Measurements from ENCODE around the gene FOXD2. TPM values are rescaled to one million over a fixed set of nuclear protein-coding genes. Genes with fewer than 3 reads are reported as not detected.

The FOXD2 gene
- 2.7 TPM for polyA plus RNA-seq (2012; ENCODE audit: insufficient read depth, insufficient read length)

GRCh38 chr1:47437447-47438164 lies at the start of gene FOXD2:
Gene FOXD2 (plus strand): TSS chr1:47438044. CDS start chr1:47438136, 92 bp downstream.
- DNase-seq (ENCODE audit: low read depth, low spot score), result peak; percentile 95
- H3K4me3 ChIP-seq (ENCODE audit: low read length), result peak within 1 kb of the TSS; percentile 69

GRCh38 chr1:47388891-47389238 lies 49.0 kb upstream of the FOXD2 start:
- no peak overlapping the region for H3K4me3 ChIP-seq (ENCODE audit: low read length)
- DNase-seq (ENCODE audit: low read depth, low spot score), result peak; percentile 16

- H3K4me3 ChIP-seq (ENCODE audit: low read length), result no peak overlapping the region
- DNase-seq (ENCODE audit: low read depth, low spot score), result no peak
Measured at GRCh38 chr1:47389731-47390130, 48.1 kb upstream of the FOXD2 start.

- H3K4me3 ChIP-seq (ENCODE audit: low read length), result no peak overlapping the region
- no peak for DNase-seq (ENCODE audit: low read depth, low spot score)
Measured at GRCh38 chr1:47390843-47391242, 47.0 kb upstream of the FOXD2 start.

GRCh38 chr1:47393141-47393540 lies 44.7 kb upstream of the FOXD2 start:
- no peak overlapping the region for H3K4me3 ChIP-seq (ENCODE audit: low read length)
- no peak for DNase-seq (ENCODE audit: low read depth, low spot score)

- no peak for DNase-seq (ENCODE audit: low read depth, low spot score)
- no peak overlapping the region for H3K4me3 ChIP-seq (ENCODE audit: low read length)
Measured at GRCh38 chr1:47395433-47395832, 42.4 kb upstream of the FOXD2 start.

- DNase-seq (ENCODE audit: low read depth, low spot score), result no peak
- H3K4me3 ChIP-seq (ENCODE audit: low read length), result no peak overlapping the region
Measured at GRCh38 chr1:47396671-47397196, 41.1 kb upstream of the FOXD2 start.

- no peak overlapping the region for H3K4me3 ChIP-seq (ENCODE audit: low read length)
- DNase-seq (ENCODE audit: low read depth, low spot score), result no peak
Measured at GRCh38 chr1:47399138-47399845, 38.6 kb upstream of the FOXD2 start.

GRCh38 chr1:47399846-47400155 lies 38.0 kb upstream of the FOXD2 start:
- no peak for DNase-seq (ENCODE audit: low read depth, low spot score)
- H3K4me3 ChIP-seq (ENCODE audit: low read length), result no peak overlapping the region

- no peak for DNase-seq (ENCODE audit: low read depth, low spot score)
- H3K4me3 ChIP-seq (ENCODE audit: low read length), result no peak overlapping the region
Measured at GRCh38 chr1:47401761-47402160, 36.1 kb upstream of the FOXD2 start.

- no peak for DNase-seq (ENCODE audit: low read depth, low spot score)
Measured at GRCh38 chr1:47402591-47402990, 35.3 kb upstream of the FOXD2 start.

GRCh38 chr1:47403321-47403910 lies 34.4 kb upstream of the FOXD2 start:
- DNase-seq (ENCODE audit: low read depth, low spot score), result no peak
- H3K4me3 ChIP-seq (ENCODE audit: low read length), result no peak overlapping the region

More at GRCh38 chr1:47402591-47402990, 35.3 kb upstream of the FOXD2 start:
- H3K4me3 ChIP-seq (ENCODE audit: low read length), result no peak overlapping the region

- no peak for DNase-seq (ENCODE audit: low read depth, low spot score)
- no peak overlapping the region for H3K4me3 ChIP-seq (ENCODE audit: low read length)
Measured at GRCh38 chr1:47405697-47406096, 32.1 kb upstream of the FOXD2 start.

GRCh38 chr1:47406966-47407365 lies 30.9 kb upstream of the FOXD2 start:
- DNase-seq (ENCODE audit: low read depth, low spot score), result no peak
- H3K4me3 ChIP-seq (ENCODE audit: low read length), result no peak overlapping the region

GRCh38 chr1:47407481-47407880 lies 30.4 kb upstream of the FOXD2 start:
- no peak for DNase-seq (ENCODE audit: low read depth, low spot score)
- H3K4me3 ChIP-seq (ENCODE audit: low read length), result no peak overlapping the region

- H3K4me3 ChIP-seq (ENCODE audit: low read length), result no peak overlapping the region
- no peak for DNase-seq (ENCODE audit: low read depth, low spot score)
Measured at GRCh38 chr1:47409311-47410067, 28.4 kb upstream of the FOXD2 start.

- DNase-seq (ENCODE audit: low read depth, low spot score), result no peak
- H3K4me3 ChIP-seq (ENCODE audit: low read length), result no peak overlapping the region
Measured at GRCh38 chr1:47410068-47410455, 27.8 kb upstream of the FOXD2 start.

- H3K4me3 ChIP-seq (ENCODE audit: low read length), result no peak overlapping the region
- no peak for DNase-seq (ENCODE audit: low read depth, low spot score)
Measured at GRCh38 chr1:47411436-47411835, 26.4 kb upstream of the FOXD2 start.

- DNase-seq (ENCODE audit: low read depth, low spot score), result no peak
- H3K4me3 ChIP-seq (ENCODE audit: low read length), result no peak overlapping the region
Measured at GRCh38 chr1:47412437-47412836, 25.4 kb upstream of the FOXD2 start.

Measured in Jurkat, Clone E6-1 (cell line).